NCI-H1930 (cell line): Measurements from ENCODE around the gene CREBBP.

Source experiments
- DNase-seq, 2 experiments: peaks; one replicate each; lab custom pipeline; 2025; lab: John Stamatoyannopoulos, UW

The CREBBP gene

DNA sequence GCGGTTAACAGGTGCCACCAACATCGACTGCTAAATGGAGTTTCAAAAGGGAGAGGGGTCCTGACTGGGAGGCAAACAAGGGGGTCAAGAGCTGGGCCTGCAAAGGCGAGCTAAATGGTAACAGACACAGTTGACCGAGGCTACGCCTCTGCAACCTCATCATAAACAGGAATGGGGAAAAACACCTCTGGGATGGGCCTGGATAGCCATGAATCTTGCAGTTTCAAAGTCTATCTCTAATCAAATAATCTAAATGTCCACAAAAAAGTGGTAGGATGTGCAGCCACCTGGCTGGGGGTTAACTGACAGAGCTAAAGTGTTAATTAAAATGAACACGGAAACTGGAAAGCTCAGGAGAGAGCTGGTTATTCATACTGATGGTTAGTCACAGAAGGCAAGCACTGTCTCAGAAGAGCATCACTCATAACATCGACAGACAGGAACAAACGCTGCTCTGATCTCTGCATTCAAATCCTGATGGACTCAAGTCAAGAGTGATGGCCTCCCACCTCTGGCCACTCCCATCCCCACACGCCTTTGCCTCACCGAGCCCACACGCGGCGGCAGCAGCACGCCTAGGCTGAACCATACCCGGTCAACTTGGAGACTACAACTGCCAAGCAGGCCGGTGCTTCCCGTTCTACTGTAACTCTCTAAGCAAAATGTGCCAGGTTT is 56.3 kb downstream of the CREBBP start:
- DNase-seq, result no peak

DNA sequence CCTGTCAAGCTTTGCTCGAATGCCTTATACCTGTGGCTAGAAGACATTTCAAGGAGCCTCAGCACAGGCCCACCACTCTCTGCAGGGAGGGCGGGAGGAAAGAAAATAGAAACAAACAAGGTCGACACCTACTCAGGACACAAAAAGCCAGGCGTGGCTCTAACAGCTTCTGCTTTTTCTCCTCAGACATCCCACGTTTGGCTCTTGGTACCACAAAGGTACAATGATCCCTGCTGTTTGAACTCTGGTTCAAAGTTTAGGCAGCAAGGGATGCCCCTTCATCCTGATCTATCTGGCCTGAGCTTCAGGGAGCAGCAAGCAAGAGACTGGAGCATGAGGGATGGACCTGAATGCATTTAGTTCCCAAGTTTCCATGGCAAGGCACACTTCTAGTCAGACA is 57.1 kb downstream of the CREBBP start:
- DNase-seq, result no peak

DNA sequence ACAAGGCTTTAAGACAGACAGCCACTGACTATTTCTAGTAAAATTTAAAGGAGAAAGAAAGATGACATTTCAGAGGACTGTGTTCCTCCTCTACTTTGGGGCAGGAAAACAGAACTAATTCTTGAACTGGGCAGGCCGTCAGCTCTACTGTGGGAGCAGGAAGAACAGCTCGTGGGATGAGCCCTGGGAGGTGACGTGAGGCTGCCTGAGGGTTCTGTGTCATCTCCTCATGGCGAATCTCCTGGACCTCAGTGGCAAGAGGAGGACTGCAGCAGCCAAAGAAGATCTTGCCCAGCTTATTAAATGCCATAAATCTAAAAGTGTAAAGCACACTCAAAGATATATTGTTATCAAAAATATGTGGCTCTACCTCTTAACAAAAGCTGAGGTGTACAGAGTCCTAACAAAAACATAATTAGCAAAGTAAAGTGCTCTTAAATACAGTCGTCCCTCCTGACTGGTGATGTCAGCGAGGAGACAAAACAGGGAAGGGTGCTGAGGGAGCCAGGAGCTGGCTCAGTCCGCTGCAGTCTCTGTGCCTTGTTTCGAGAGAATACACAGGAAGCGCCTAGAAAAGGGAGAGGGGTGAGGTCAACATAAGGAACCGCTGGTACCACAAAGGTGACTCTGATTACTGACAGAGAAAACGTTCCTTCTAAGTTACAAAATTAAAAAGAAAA is 58.0 kb downstream of the CREBBP start:
- no peak for DNase-seq

DNA sequence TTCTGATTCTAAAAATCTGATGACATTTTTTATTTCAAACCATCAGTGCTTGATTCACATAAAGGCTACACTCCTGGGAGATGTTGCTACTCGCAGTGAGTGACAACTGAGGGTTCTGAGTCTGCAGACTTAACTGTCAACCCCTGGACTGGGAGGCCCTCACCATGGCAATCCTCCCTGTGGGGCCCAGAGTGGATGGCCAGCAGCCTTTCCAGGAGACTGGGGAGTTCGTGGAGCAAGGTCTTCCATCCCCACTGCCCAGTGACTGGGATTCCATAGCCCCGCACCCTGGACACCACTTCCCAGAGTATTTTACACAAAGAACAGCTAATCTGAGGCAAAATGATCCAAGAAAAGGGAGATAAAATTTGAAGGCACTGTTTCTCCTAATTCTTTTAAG is 59.3 kb downstream of the CREBBP start:
- no peak for DNase-seq

DNA sequence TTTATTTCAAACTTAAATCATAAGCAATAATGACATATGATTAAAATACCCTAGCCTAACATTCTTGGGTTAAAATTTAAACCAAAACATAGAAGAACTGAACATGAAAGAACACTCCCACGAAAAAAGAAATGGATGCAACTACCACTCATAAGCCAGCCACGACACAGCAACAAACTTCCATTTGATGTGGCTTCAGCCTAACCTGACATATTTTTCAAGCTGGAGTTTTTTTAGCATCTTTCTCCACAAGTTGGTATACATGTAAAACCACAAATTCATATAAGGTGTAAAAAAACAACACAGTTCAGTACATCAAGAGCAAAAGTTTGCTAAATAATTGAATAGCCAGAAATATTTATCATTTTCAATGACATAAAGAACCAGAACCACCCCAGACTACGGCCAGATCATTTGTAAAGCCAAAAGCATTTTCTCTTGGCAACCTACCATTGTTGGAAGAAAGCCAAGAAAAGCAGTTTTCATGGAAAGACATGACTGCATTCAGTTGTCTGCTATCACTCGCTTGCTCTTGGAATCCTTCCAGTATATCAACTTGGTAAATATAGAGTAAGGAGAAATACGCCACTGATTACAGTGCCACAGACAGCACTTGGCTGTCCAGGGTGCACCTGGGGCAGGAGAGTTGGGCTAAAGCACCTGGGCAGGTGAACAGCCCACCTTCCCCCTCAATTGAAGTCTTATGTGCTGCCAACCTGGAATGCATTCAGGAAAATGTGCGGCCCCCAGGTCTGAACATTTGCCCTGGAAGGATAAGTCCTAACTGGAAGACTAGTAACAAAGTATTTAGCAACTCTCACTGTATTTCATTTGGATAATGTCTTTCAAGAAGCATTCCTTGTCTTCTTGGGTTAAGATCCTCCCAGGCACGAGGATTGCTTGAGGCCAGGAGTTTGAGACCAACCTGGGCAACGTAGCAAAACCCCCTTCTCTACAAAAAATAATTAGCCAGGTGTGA is 60.5 kb downstream of the CREBBP start:
- peak in 1 of 2 experiments; percentile 46 for DNase-seq

DNA sequence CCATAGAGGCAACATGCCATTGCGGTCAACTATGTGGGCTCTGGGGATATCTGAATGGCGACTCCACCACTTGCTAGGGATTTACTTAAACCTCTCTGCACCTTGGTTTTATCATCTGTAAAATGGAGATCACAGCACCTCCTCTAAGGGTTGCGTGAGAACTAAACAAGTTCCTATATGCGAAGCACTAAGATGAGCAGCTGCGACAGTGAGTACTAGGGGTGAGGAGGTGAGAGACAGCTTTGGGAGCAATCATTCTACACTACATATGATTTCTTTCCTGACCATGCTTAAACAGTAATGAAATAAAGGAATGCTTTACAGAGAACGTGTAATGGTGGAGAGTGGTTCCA is 61.4 kb downstream of the CREBBP start:
- no peak for DNase-seq

DNA sequence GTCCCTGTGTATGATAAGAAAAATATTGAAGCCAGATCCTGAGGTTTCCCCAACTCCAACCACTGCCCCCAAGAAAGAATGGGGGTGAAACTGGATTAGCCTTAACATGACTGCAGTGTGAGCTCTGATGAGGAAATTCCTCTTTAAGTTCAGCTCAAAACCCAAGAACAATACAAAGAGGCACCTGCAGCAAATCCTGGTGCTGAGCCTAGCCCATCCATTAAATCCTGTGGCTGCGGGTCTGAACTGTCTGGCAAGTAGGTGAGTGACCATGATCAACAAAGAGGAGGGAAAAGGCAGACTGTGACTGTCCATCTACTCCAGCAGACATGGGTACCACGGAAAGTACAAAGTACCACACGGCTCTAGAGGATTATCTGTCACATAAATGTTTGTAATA is 64.2 kb downstream of the CREBBP start:
- DNase-seq, result no peak

DNA sequence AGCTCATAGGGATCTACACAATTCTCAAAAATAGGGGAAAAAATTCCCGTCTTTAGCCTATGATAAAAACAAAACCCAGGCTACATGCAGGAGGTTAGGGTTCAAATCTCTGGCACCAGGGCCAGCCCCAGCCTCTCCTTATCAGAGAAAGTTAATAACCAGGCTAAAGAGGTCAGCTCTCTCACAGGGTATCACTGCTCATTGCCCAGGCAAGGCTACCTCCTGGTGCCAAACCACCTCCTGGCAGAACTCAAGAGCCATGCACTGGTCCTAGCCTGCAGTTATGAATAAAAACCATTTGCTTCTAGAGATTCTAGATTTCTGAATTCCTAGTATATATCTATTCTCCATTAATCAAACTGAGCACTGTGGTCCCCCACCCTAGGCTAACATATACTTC is 65.8 kb downstream of the CREBBP start:
- DNase-seq, result no peak

DNA sequence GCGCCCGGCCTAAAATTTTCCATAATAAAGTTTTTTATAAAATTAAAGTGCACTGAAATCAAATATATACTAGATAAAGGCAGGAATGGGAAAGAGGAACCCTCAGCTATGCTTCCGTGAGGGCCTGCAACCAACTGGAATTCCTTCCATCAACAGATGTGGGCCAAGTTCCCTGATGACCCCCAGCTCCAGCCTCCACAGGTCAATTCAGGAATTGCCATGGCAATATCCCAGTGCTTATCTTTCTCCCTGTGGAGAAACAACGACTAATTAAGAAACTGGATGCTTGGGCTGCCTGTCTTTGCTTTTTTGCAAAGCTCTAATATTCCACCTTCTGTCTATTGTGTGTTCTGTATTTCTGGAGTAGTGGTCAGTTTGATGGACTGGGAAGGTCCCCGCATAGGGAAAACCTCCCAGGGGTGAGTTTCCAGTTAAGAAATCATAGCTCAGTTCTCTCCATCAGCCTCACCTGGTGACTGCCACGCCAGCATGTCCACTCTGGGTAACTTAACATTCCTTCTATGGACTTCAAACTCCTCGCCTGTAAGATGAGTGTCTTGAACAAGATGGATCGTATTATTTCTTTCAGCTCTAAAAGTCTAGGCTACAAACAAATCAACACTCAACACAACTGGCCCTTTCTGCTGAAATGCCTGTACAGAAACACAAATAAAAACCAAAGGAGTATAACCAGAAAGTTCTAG is 67.9 kb downstream of the CREBBP start:
- DNase-seq, result no peak

DNA sequence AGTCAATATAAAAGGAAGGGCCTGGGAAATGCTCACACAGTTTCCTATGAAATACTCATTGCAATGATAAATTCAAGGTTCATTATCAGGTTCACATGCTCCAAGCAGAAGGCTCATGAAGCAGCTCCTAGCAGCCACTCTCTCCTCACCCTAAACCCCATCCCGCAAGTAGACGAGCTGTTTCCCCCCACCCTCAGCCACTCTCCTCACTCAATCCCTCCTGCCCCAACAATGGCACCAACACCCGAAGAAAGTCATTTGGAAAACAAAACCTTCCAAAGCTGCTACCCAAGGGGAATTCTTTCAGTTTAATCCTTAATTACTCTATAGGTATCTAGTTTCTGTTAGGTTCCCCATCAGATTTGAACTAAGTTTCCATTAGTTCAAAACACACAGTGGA is 69.7 kb downstream of the CREBBP start:
- DNase-seq, result no peak

DNA sequence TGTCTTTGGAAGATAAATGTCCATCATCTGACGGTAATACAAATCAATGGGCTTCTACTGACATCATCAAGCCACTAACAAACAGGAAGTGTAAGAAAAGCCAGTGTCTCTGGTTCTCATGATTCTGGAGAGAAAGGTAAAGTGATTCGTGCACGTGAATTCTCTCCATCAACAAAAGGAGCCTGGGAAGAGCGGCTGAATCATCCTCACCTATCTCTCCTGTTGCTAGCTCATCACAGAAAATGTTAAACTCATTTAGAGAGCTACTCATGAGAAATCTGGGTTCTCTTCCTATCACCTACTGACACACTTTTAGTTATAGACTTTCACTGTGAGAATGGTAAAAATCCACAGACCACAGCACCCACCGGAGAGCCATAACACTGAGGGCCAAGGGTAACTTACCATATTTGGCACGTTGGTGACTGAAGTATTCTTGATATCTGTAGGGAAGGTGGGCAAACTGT is 70.3 kb downstream of the CREBBP start:
- no peak for DNase-seq

DNA sequence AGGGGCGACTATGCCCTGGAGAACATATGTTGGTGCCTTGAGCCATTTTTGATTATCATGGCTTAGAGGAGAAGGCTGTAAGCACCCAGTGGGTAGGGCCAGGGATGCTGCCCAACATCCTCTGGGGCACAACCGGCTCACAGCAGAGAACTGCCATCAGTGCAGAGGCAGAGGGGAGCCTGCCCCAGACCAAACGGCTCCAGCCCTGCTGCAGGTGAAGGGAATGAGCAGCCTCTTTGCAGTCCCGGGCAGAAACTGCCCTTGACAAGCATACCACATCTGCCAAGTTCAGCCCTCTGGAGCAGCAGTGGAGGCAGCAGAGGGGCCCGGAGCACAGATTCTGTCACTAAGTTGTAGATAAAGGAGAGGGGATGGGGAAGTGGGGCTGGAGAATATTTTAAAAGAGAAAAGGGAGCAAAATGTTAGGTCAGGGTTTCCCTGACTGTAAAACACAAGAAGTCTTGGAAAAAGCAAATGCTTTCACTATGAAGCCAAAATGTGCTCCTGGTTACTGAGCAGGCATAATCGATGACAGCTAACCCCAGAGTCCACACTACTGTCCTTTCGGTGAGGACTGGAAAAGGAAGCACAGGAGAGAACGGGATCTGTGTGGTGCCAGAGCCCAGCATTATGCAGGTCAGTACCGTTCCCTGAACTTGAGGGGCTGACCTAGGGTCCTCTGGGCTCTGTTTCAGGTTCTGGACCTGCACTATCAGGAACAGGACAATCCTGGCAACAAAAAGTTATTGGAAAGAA is 72.0 kb downstream of the CREBBP start:
- DNase-seq, result no peak

DNA sequence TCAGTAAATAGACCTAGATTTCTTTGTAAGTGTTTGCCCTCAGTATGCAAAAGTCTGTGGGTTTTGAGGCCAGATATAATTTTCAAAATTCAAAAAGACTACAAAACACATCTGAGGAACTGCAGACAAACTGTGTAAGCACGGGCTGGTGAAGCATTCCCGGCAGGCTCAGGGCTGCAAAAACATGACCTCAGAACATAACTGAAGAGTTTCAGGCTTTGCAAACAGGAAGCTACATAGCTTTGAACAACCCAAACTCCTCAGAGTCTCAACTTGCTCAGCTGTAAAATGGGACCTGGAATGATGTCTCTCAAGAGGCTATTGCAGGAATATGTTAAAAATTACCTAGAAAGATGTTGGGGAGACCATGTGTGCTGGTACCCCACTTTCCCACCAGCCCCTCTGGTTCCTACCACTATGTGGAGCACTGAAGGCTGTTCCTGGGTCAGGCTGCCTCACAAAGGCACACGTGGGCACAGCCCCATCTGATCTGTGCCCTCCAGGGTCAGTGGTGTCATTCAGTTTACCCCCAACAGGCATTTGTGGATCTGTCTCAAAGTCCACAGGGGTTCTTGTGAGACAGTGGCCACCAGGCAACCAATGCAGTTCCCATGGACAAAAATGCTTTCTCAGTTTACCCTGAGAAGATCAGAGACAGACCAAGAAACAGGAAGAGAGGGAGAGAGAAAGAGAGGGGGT is 72.9 kb downstream of the CREBBP start:
- no peak for DNase-seq

DNA sequence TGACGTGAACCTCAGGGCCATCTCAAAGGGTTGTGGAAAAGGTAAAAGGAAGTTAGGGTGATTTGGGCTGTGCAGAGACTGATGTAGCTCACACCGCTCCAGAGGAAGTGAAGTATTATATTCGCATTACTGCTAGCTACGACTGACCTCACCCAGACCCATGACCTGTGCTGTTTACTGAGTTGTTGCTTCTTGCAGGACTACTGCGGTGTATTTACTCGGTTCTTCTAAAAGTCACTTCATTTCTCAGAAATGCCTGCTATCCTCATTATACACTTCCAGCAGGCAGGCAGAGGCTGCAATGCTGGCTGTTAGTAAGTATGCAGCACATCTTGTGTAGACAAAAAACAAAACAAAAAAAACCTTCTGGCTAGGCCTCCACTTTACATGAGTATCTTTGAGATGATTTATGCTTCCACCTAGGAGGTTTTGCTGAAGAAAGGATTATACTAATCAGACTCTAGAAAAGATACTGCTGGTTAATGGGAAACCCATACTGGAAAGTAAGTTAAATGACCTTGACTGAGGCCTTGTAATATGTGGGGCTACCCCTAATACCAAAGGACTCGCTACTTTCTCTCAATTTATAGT is 76.0 kb downstream of the CREBBP start:
- DNase-seq, result no peak

DNA sequence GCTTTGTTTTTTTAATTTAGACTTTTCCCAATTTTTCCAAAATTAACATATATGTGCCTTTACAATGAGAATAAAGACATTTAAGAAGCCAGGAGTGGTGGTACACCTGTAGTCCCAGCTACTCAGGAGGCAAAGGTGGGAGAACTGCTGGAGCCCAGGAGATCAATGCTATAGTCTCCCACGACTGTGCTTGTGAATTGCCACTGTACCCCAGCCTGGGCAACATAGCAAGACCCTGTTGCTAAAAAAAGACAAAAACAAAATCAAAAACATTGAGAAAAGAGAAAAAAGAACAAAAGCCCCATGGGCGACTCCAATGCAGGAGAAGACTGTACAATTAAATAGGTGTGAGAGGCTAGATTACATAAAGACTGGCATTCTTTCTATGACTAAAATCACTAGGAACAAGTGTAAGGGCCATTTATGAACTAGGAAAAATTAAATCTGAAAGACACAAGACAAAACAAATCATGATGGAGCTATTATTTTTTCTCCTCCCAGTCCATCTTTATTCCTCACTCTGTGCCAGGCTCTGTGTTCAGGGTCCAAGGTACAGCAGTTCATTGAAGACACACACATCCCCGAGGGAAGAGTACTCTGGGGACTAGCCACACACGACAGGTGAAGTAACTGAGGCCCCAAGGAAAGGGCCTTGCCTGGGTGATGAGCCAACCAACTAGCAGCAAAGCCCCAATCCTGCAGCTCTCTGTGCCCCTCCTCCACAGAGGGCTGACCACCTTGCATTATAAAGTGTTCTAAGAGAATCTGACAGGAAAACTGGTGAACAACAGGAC is 79.8 kb downstream of the CREBBP start:
- no peak for DNase-seq

DNA sequence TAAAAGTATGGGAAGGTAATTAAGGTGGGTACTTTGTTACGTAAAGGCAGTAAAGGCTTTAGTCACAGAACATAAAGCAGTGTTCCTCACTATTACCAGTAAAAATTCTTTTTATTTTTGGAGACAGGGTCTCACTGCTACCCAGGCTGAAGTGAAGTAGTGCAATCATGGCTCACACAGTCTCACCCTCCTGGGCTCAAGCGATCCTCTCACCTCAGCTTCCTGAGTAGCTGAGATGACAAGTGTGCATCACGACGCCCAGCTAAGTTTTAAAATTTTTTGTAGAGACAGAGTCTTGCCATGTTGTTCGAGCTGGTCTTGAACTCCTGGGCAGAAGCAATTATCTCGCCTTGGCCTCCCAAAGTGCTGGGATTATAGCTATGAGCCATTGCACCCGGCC is 80.5 kb downstream of the CREBBP start:
- no peak for DNase-seq

DNA sequence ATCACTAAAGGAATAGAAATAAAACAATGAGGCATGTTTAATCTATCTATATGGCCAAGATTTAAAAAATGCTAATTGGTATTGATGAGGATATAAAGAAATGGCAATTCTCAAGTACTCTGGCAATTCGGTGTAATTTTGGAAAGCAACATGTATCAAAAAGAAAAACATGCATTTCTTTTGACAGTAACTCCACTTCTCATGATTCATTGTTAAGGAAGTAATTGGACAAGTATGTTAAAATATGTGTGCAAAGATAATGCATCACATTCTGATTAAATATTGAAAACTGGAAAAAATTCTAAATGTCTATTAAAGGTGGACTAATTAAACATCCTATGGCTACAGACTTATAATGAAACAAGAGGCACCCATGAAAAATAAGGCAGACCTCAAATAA is 81.2 kb downstream of the CREBBP start:
- DNase-seq, result no peak

DNA sequence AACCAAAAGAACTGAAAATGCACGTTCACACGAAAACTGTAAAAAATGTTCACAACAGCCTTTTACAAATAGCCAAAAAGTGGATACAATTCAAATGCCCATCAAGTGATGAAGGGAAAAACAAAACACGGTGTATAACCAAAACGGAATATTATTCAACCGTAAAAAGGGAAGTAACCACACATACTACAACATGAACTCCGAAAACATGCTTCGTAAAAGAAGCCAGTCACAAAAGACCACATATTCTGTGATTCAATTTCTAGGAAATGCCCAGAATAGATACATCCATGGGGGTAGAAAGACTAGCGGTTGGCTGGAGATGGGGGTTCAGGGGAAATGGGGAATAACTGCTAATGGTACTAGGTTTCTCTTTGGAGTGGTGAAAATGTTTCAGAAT is 81.7 kb downstream of the CREBBP start:
- no peak for DNase-seq
